Mesenteric fat pad (tissue), 1 donor: Measurements from ENCODE around the gene CACNB4. TPM values are rescaled to one million over a fixed set of nuclear protein-coding genes. Genes with fewer than 3 reads are reported as not detected.

Experiments
- DNase-seq: peaks from one replicate; pipeline ENCODE4 v3.0.0-alpha.2; 2020; ENCODE audit warnings: low spot score
- total RNA-seq: library from RNA; stranded (reverse); fragmentation: NEBNext Ultra II Directional; extraction: Animal tissue kit (Norgen Biotek cat#: 25700); gene quantifications from one replicate; pipeline ENCODE4 v1.2.1, GENCODE V29; 2021
- donor health status: DM: yes; HTN: yes; CAD: no.

Gene CACNB4
- total RNA-seq, 1 donor from 2014 or later: 1.7 TPM

- no peak for DNase-seq
These were observed 121.2 kb downstream of the CACNB4 start for GRCh38 chr2:151977631-151978030.

- no peak for DNase-seq
These were observed 121.9 kb downstream of the CACNB4 start for GRCh38 chr2:151976945-151977353.

- DNase-seq: no peak
These were observed 123.1 kb downstream of the CACNB4 start for GRCh38 chr2:151975460-151976414.

GRCh38 chr2:151974988-151975387 lies 123.9 kb downstream of the CACNB4 start:
- no peak for DNase-seq

- no peak for DNase-seq
These were observed 125.0 kb downstream of the CACNB4 start for GRCh38 chr2:151973901-151974199.

GRCh38 chr2:151973013-151973900 lies 125.6 kb downstream of the CACNB4 start:
- no peak for DNase-seq

GRCh38 chr2:151972241-151973012 lies 126.4 kb downstream of the CACNB4 start:
- DNase-seq: no peak

GRCh38 chr2:151971301-151972051 lies 127.4 kb downstream of the CACNB4 start:
- no peak for DNase-seq

GRCh38 chr2:151968770-151969470 lies 129.9 kb downstream of the CACNB4 start:
- no peak for DNase-seq

GRCh38 chr2:151967829-151968722 lies 130.8 kb downstream of the CACNB4 start:
- no peak for DNase-seq

GRCh38 chr2:151965884-151966283 lies 133.0 kb downstream of the CACNB4 start:
- no peak for DNase-seq

GRCh38 chr2:151961558-151961957 lies 137.3 kb downstream of the CACNB4 start:
- no peak for DNase-seq

GRCh38 chr2:151959238-151959637 lies 139.6 kb downstream of the CACNB4 start:
- no peak for DNase-seq

- DNase-seq: no peak
These were observed 145.4 kb downstream of the CACNB4 start for GRCh38 chr2:151953467-151953866.

- DNase-seq: no peak
These were observed 146.0 kb downstream of the CACNB4 start for GRCh38 chr2:151952691-151953456.

- DNase-seq: no peak
These were observed 151.1 kb downstream of the CACNB4 start for GRCh38 chr2:151947813-151948165.

GRCh38 chr2:151946899-151947812 lies 151.7 kb downstream of the CACNB4 start:
- DNase-seq: no peak
